DND-41 (cell line): ENCODE data around the gene FREY1.

Source experiments
- ATAC-seq: fragments of 200-7000 bp; cut with Tn5 transposase; 3 replicates; pipeline ENCODE4 v1.9.1; 2021; ENCODE audit warnings: low read depth; ENCODE audit not compliant: insufficient read depth
- DNase-seq: peaks from one replicate; pipeline ENCODE4 v3.0.0-alpha.2; 2020
- H2AFZ ChIP-seq: 2 replicates; pipeline ENCODE4 v1.6.0; 2012; ENCODE audit warnings: low read depth, low read length
- H3K27ac ChIP-seq: 2 replicates; pipeline ENCODE4 v1.5.1; 2012; ENCODE audit warnings: low read length, inconsistent platforms
- H3K27me3 ChIP-seq: fragments of 200-600 bp; sonication (generic); 2 replicates; pipeline ENCODE4 v1.6.0; 2012; ENCODE audit warnings: low read length, mild to moderate bottlenecking, inconsistent platforms; ENCODE audit not compliant: insufficient read depth, poor library complexity
- H3K36me3 ChIP-seq: 2 replicates; pipeline ENCODE4 v1.5.1; 2012; ENCODE audit warnings: low read length, inconsistent platforms; ENCODE audit not compliant: insufficient read depth
- H3K4me1 ChIP-seq: 2 replicates; pipeline ENCODE4 v1.5.1; 2012; ENCODE audit warnings: mild to moderate bottlenecking, low read length; ENCODE audit not compliant: insufficient read depth
- H3K4me2 ChIP-seq: 2 replicates; pipeline ENCODE4 v1.6.0; 2012; ENCODE audit warnings: mild to moderate bottlenecking, moderate library complexity, low read length, inconsistent platforms; ENCODE audit not compliant: insufficient read depth
- H3K4me3 ChIP-seq, 2 experiments: fragments of 200-600 bp in 1 of 2; shearing (Covaris generic) in 1 of 2; 2 replicates each; pipeline ENCODE4 v1.5.1; 2012 to 2016; ENCODE audit warnings: inconsistent platforms in 2 of 2, low read length in 2 of 2, mild to moderate bottlenecking in 2 of 2, low read depth in 1 of 2, moderate library complexity in 1 of 2
- H3K79me2 ChIP-seq: 2 replicates; pipeline ENCODE4 v1.6.0; 2012; ENCODE audit warnings: low read length, inconsistent platforms; ENCODE audit not compliant: insufficient read depth
- H3K9ac ChIP-seq: 2 replicates; pipeline ENCODE4 v1.6.0; 2012; ENCODE audit warnings: low read depth, mild to moderate bottlenecking, inconsistent platforms, low read length, moderate library complexity
- H3K9me3 ChIP-seq: 2 replicates; pipeline ENCODE4 v1.5.1; 2012; ENCODE audit warnings: low read length, moderate library complexity, mild to moderate bottlenecking, inconsistent platforms; ENCODE audit not compliant: insufficient read depth, severe bottlenecking
- H4K20me1 ChIP-seq: 2 replicates; pipeline ENCODE4 v1.6.0; 2012; ENCODE audit warnings: low read length; ENCODE audit not compliant: insufficient read depth
- EZH2 ChIP-seq: IDR thresholded peaks from 3 replicates; pipeline ENCODE4 v1.6.1; 2012; ENCODE audit warnings: borderline replicate concordance, low read depth, mild to moderate bottlenecking, moderate library complexity, low read length, inconsistent platforms; ENCODE audit not compliant: severe bottlenecking
- TF ChIP-seq, protein P1 (sequence below): IDR thresholded peaks from 2 replicates; pipeline ENCODE4 v1.5.1; 2012; ENCODE audit warnings: borderline replicate concordance, low read length, moderate library complexity, mild to moderate bottlenecking; ENCODE audit not compliant: poor library complexity, severe bottlenecking; ENCODE audit errors: extremely low read depth

The FREY1 gene

DNA sequence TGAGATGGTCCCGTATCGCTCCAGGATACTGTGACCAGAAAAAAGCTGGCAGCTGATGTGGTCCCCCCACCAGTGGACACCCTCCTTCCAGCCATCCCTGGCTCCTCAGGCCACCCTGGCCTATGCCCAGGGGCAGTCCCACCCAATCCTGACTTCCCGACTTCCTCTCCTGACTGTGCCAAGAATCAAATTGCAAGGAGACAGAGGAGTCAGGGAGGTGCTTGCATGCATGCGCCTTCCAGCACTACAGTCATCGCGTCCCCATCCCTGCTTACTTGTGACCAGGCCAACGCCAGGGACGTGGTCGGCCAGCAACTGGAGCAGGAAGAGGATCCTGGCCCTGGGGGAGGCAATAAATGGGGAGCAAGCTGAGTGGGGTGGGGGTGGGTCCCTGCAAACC lies 3.6 kb upstream of the FREY1 start:
- peaks cover 52% of the 10 kb centered on the region for H3K36me3 ChIP-seq
- TF ChIP-seq, protein P1, sequence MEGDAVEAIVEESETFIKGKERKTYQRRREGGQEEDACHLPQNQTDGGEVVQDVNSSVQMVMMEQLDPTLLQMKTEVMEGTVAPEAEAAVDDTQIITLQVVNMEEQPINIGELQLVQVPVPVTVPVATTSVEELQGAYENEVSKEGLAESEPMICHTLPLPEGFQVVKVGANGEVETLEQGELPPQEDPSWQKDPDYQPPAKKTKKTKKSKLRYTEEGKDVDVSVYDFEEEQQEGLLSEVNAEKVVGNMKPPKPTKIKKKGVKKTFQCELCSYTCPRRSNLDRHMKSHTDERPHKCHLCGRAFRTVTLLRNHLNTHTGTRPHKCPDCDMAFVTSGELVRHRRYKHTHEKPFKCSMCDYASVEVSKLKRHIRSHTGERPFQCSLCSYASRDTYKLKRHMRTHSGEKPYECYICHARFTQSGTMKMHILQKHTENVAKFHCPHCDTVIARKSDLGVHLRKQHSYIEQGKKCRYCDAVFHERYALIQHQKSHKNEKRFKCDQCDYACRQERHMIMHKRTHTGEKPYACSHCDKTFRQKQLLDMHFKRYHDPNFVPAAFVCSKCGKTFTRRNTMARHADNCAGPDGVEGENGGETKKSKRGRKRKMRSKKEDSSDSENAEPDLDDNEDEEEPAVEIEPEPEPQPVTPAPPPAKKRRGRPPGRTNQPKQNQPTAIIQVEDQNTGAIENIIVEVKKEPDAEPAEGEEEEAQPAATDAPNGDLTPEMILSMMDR = no peak
- no peak for TF ChIP-seq EZH2
- peaks cover 14% of the 10 kb centered on the region; the same call in 1 of the 2 replicates for H4K20me1 ChIP-seq
- no peak for DNase-seq
- H3K27me3 ChIP-seq = no peaks in the 10 kb centered on the region
- peaks cover 4% of the 10 kb centered on the region; the same call in 1 of the 2 replicates for H3K79me2 ChIP-seq
- peaks cover 3% of the 10 kb centered on the region for H3K4me1 ChIP-seq
- H2AFZ ChIP-seq = no peak overlapping the region
- H3K4me3 ChIP-seq = no peak overlapping the region
- H3K27ac ChIP-seq = no peak overlapping the region
- no peak for ATAC-seq
- no peak overlapping the region for H3K4me2 ChIP-seq
- H3K9ac ChIP-seq = no peak overlapping the region
- no peaks in the 10 kb centered on the region for H3K9me3 ChIP-seq

DNA sequence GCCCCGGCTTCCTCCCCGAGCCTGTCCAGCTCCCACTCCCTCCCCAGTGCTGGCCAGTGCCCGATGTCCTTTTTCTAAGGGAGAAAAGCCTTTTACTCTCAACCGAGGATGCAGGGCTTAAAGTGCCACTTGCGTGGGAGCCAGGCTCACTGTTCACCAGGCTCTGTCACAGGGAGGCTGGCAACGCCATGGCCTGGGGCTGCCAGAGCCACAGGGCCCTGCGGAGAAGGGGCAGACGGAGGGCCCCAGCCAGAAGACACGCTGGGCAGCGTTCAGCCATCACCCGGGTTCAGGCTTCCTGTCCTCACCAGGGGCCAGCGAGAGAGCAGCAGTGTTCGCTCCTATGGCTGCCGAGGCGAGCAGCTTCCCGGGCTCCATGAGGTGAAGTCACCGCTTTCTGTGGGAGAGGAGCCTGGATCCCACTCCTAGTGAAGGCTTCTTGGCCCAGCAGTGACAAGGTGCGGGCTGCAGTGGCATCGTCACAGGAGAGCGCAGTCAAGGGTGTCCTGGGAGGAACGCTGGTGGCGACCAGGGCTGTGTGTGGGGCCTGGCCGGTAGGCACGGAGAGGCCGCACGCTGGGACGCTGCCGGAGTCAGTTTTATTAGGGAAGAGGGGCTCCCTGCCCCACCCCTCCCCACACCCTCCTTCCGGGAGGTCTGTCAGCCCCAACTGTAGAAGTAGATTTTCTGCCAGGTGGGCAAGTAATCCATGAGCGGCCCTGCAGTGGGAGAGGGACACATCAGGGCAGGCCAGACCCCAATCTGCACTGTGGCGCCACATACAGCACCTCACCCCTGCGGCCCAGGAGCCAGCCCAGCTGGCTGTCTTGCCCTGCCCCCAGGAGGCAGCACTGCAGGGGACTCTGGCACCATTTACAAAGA lies 2.8 kb upstream of the FREY1 start:
- Histone ChIP-seq H4K20me1 (peaks cover 8% of the 10 kb centered on the region; the same call in 1 of the 2 replicates), H3K79me2 (no peaks in the 10 kb centered on the region), H3K9me3 (no peaks in the 10 kb centered on the region), H3K4me3 (no peak overlapping the region), H2AFZ (no peak overlapping the region), H3K4me1 (no peaks in the 10 kb centered on the region), H3K27me3 (no peaks in the 10 kb centered on the region), H3K36me3 (peaks cover 44% of the 10 kb centered on the region), H3K9ac (no peak overlapping the region), H3K4me2 (no peak overlapping the region), H3K27ac (no peak overlapping the region)
- TF ChIP-seq, protein P1 = no peak
- no peak for TF ChIP-seq EZH2
- DNase-seq (no peak), ATAC-seq (no peak)

DNA sequence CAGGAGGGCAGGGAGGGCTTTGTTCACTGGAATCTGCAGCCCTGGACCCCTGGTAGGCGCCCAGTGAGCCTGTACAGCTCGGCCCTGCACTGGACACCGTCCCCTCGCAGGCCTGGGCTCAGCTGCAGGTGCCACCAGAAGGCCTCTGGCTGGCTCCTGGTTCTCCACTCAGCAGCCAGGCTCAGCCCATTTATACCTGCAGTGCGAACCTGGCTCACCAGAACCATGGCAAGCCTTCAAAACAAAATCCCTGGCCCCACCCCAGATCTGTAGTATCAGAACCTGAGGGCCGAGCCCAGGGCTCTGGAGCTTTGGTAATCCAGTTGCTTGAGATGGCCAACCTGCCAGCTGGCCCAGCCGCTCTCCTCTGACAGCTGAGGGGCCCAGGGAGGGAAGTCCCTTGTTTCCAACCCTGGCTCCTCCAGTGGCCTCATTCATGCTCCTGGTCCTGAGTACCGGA lies 870 bp upstream of the FREY1 start:
- Histone ChIP-seq H3K27ac (no peak overlapping the region), H3K9me3 (no peaks in the 10 kb centered on the region), H3K79me2 (no peaks in the 10 kb centered on the region), H4K20me1 (peaks cover 7% of the 10 kb centered on the region; the same call in 1 of the 2 replicates), H2AFZ (no peak overlapping the region), H3K36me3 (peaks cover 25% of the 10 kb centered on the region), H3K4me2 (no peak overlapping the region), H3K9ac (no peak overlapping the region), H3K4me1 (no peaks in the 10 kb centered on the region), H3K4me3 (no peak overlapping the region), H3K27me3 (no peaks in the 10 kb centered on the region)
- ATAC-seq (no peak), DNase-seq (no peak)
- TF ChIP-seq EZH2 = no peak
- TF ChIP-seq, protein P1 = no peak
